ENCODE measurements around the gene KCNQ1.

KCNQ1 gene

DNA sequence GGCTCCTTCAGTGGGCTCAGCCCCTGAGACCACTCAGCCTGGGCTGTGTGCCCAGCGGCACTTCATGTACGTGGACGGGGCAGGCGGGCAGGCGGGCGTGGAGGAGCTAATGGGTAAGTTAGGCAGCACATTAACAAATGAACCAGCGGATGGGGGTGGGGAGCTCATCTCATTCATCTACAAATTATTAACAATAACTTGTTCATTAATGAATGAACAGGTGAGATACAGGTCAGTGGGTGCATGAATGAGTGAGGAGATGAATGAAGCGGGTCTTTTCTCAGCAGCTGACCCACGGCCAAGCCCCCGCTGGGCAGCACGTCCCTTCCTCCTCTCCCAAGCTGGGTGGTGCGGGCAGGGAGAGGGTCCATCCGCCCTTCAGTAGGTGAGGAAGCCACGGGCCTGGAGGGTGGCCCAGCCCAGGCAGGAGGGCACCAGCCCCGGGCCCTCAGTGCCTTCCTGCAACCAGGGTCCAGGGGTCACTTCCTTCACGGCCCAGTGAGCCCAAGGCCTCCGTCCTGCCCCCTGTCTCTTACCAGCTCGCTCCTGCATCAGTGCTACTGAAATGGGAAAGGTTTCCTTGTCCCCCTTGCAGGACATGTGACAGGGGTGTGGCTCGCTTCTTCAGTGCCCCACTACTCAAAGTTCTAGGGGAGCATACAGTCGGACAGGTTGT lies 315.5 kb downstream of the KCNQ1 start:
- DNase-seq, result no peak

DNA sequence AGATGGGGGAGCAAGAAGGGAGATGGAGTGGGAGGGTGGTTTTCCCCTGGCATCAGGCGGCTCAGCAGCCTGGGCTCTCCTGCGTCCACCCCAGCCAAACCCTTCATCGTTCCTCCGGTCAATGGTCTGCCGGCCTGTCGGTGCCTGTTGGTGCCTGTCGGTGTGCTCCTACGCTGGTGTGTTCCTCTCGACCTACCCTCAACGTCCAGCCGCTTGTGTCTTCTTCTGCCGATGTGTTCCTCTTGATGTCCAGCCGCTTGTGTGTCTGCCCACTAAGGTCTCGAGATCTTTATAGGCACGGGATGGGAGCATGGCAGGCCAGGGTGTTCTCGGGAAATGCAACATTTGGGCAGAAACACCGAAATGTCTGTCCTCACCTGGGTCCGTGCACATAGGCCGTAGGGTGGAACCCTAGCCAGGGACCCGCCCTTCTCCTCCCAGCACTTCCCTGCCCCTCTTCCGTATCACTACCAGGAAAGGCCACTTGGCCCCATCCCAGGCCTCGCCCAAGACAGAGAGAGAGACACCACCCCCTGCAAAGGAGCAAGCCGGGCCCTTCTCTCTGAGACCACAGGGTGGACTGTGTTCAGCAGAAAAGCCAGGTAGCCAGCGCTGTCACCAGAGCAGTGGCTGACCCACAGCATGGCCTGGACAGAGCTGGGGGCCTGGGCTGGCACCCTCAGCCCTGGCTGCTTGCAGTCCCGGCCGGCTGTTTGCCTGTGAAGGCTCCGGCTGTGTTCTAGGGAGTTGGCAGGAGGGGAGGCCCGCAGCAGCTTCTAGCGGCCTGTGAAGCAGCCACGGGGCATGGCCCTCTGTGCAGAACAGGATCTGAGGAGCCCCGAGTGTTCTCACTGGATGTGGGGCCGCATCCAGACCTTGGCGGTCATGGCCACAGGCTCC lies 316.6 kb downstream of the KCNQ1 start:
- no peak for DNase-seq

DNA sequence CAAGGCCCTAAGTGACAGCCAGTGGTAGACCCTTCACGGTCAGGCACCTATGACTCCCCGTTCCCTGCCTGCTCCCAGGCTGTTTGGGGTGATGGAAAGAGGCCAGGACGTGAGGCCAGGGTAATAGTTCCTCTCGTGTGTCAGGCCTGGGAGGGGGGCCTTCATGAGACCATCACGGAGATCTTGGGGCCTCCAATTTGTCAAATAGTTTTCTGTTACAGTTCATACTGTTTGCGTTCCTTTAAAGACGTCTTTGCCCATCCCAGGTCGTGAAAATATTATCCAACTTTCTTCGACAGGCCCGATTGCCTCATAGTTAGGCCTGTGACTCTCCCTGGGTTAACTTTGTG lies 317.2 kb downstream of the KCNQ1 start:
- DNase-seq, result no peak

- no peak for DNase-seq
Measured at GRCh38 chr11:2762451-2762850, 317.6 kb downstream of the KCNQ1 start.

- no peak for DNase-seq
Measured at GRCh38 chr11:2763984-2764383, 319.2 kb downstream of the KCNQ1 start.

DNA sequence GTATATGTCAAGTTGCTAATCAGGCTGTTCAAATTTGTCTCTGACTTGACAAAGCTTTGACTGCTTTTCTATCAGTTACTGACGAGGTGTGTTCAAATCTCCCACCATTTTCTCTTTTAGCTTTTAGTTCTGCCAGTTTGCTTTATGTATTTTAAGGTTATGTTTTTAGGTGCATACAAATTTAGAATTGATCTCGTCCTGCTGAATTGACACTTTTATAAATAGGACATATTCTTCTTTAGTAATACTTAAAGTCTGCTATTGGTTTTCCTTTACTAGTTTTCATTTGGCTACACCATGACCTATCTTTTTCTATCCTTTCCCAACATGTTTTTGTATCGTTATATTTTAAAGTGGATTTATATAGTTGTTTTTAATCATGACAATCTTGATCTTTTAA lies 320.7 kb downstream of the KCNQ1 start:
- no peak for DNase-seq

GRCh38 chr11:2766166-2766565 lies 321.4 kb downstream of the KCNQ1 start:
- DNase-seq, result no peak

- no peak for DNase-seq
Measured at GRCh38 chr11:2767071-2767470, 322.3 kb downstream of the KCNQ1 start.

DNA sequence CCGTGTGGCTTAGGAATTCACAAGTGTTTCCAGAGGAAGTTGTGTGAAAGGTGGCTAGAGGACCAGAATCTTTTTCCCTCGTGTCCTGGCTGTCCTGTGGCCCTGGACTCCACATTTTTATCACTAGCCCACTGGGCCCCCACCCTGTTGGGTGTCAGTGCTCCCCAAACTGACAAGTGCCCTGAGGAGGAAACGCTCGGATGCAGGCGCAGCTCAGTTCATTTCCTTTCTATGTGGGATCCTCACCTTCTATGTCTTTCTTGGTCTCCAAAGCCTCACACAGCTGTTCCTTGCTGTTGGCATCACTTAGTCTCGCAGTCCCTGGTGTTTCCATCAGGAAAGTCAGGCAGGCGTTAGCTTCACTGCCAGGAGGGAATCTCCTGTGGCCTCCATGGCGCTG lies 323.0 kb downstream of the KCNQ1 start:
- no peak for DNase-seq

GRCh38 chr11:2768471-2769408 lies 323.9 kb downstream of the KCNQ1 start:
- DNase-seq, result no peak

GRCh38 chr11:2769409-2770095 lies 324.7 kb downstream of the KCNQ1 start:
- DNase-seq, result no peak

DNA sequence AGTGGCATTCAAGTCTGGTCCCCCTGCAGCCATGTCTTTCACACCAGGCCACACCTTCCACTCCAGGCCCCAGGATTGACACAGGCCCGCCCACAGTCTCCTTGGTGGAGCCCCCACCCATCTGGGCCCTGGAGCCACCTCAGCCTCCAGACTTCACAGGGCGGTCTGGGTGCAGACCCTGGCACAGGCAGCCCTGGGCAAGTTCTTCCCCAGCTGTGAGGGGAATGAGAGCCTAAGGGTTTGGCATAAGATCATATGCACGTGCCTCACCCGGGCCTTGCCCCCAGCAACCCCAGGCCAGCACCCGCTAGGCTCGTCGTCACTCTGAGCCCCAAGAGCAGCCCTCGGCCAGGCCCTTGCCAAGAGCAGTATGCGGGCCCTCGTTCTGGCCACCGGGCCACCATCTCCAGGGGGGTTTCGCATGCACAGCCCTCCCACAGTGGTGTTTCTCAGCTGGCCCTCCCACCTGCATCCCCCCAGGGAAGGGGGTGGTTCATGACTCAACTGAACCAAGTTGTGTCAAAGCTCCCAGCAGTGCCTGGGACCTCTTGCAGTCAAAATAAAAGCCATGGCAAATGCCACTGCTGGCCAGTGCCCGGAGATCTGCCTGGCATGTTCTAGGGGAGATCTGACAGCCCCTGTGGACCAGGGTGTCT lies 325.4 kb downstream of the KCNQ1 start:
- no peak for DNase-seq

GRCh38 chr11:2770761-2771301 lies 326.0 kb downstream of the KCNQ1 start:
- DNase-seq, result no peak

DNA sequence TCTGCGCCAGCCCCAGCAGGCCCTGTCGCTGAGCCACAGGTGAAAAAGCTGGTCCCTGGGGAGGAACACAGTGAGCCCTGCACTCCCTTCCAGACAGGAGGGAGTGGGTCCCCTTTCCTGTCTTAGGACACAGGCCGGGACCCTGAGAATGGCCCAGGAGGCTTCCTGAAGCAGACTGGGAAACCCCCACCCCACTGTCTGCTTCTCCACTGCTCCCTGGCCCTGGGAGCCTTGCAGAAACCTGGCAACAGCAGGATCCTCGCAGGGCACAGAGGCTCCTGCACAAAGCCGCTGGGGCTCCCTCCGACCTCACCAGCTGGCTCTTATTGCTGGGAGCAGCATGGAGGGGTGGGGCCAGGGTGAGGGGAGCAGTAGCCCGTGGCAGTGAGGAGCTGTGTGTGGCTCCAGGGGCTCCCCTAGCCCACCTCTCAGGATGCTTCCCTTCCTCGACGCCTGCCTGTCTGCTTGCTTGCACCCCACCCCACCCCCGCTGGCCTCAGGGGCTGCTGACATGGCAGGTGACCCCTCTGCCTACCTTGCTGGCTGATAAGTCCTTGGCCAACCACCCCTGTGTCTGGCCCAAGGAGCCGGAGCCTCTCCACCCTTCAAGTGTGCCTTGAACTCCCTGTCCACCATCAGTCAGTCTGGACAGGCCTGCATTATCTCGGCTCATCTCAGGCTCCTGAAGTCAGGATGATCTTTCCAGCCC lies 327.1 kb downstream of the KCNQ1 start:
- DNase-seq, result no peak

DNA sequence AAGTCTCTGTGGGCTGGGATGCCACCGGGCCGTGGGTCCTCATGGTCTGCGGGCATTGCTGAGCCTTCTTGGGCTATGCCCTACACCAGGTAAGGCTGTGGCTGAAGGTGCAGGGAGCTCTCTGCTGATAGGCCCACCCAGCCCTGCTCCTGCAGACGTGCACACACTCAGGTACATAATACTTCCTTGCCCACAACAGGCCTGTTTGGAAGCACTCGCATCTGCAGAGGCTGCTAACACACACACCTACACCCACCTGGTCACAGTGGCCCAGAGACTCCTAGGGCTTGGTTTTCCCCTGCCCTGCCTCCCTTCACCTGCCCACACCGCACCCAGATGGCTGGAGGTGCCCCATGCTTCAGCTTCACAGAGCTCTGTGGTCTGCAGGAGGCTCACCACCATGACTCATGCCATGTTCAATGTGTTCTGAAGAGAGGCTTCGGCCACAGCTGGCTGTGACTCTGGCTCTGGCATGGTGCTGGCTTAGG lies 327.8 kb downstream of the KCNQ1 start:
- no peak for DNase-seq

GRCh38 chr11:2774173-2775082 lies 329.6 kb downstream of the KCNQ1 start:
- DNase-seq, result no peak

DNA sequence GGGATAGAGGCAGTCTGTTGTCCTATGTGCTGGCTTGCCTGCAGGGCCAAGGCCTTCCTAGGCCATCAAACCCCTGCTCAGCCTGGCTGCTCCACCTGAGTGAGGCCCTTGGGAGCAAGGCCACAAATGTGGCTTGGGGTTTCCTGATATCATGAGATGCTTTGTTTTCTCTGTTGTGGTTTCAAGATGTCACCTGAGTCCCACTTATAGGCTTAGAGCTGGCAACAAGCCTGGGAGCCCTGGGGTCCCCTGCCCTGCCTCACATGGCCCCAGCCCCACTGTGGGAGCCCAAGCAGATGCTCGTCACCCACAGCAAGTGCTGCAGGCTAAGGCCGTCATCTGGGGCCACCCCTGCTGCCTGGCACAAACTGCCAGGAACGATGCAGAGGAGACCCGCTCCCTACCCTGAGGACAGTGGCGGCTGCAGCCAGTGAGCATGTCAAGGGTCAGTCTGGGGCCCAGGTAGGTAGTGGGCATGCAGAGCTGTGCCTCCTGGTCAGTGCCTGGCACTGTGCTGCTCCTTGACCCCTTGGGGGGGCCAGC lies 330.3 kb downstream of the KCNQ1 start:
- no peak for DNase-seq

GRCh38 chr11:2775626-2776350 lies 331.0 kb downstream of the KCNQ1 start:
- DNase-seq, result no peak
